Measurements from ENCODE around the gene NUDCD2.
A peak's percentile ranks its signal among the peaks of the same experiment; 100 is the strongest.

The NUDCD2 gene, protein sequence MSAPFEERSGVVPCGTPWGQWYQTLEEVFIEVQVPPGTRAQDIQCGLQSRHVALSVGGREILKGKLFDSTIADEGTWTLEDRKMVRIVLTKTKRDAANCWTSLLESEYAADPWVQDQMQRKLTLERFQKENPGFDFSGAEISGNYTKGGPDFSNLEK

DNA sequence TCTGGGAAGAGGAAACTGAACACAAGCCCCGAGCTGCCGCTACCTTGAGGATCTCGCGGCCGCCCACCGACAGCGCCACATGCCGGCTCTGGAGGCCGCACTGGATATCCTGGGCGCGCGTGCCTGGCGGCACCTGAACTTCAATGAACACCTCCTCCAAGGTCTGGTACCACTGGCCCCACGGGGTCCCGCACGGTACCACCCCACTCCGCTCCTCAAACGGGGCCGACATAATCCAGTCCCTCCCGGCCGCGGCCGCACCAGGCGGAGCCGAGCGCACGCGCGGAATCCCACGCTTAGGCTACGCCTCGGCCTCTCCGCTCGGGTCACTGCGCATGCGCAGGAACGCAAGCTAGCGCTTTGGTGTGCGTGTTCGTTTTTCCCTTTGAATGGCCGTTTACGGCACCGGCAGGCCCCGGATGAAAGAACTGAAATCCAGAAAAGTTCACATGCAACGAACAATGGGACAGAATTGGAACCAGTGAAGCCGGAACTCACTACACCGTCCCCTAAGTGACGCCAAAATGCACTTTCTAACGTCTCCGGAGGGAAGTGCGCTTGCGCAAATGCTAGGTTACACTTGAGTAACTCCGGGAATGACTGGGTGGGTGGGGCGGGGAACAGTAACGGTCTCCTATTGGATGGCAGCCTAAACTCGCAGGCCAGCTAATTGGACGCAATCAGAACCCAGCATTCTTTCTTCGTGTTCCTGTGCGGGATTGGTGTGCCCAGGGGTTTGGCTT, at the start of gene NUDCD2:
Gene NUDCD2 (minus strand): TSS at position 284 of the 743 bp plus-strand sequence. CDS start 52 bp downstream, at position 232.
- no peak for FAIRE-seq

DNA sequence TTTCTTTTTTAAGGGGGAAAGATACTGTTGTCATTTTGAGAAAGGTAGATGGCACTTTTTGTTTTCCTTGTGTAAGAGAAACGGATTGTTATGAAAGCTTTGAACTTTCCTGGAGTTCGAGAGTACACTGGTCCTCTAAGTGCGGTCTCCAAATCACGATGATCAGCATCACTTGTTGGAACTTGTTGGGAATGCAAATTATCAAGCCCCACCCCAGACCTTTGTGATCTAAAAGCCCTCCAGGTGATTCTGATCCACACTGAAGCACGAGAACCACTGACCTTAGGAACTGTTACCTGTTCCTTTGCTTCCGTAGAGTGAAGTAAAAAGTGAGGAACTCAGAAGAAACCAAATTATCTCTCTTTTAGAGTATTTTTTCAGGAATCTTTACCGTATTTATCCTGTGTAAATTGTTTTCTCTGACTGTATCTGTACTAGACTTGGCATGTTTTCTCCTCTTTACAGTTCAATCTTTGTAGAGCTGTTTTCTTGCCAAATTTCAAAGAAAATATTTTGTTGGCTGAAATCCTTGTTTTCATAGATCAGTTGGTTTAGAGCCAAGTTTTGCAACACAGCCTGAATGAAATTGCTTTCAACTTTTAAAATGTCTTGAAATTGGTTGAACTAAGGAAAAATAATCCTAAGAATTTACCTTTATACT, 49.5 kb upstream of the NUDCD2 start:
- FAIRE-seq = no peak

GRCh38 chr5:163508753-163509152, 48.9 kb upstream of the NUDCD2 start:
- no peak for FAIRE-seq

GRCh38 chr5:163506726-163507125, 46.8 kb upstream of the NUDCD2 start:
- FAIRE-seq = no peak

DNA sequence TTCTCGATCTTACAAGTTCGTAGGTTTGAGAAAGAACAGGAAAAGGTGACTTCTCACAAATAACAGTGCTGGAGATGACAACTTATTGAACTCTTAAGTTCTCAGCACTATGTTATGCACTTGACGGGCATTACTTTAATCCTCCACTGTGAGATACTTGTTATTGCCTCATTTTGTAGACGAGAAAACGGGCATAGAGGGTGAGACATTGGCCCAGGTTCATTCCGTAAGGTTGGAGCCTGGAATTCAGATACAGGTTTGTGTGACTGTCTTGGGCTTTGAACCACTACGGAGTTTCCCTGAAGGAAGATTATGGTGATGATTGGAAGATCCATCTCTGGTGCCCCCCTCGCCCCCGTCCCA, 46.2 kb upstream of the NUDCD2 start:
- no peak for FAIRE-seq

DNA sequence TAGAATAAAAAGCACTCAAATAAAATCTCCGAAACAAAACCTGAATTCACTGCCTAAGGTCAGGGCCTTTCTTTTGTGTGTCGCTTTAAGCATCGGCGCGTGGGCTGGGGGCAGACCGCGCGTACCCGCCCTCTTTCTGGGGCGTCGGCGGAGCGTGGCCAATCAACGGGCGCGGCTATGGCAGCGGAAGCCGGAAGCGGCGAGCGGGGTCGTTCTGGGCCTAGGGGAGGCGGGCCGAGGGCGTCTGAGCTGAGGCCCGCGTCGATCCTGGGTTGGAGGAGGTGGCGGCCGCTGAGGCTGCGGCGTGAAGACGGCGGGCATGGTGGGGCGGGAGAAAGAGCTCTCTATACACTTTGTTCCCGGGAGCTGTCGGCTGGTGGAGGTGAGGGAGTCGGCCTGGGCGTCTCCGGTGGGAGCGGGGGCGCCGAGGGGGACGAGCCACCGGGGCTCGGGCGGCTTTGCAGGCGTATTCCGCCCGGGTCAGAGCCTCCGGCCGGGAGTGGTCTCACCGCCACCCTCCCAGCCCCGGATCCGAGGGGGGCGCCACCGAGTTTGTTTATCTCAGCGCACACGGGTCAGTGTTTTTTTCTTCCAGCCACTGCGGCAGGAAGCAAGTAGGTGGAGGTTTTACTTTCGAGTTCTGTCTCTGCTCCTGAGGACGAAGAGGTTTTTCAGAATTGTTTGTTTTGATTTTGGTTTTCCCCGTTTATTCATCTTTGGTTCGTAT, 45.6 kb upstream of the NUDCD2 start, which contains the start of gene MAT2B:
Gene MAT2B (plus strand): TSS at position 252 of the 727 bp plus-strand sequence. CDS start 68 bp downstream, at position 320.
- FAIRE-seq = peak; percentile 73

DNA sequence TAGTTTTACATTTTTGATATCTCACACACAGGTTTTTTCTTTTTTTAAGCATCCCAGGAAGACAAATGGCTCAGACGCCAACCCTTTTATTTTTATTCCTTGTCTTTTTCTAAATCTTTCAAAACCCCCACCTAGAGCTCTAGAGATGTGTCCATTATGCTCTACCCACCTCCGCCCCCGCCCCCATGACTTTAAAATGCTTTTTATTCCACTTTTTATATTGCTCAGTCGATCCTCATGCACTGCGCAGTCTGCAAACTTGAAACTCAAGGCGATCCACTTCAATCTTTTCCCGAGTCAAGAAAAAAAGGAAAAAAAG, 45.1 kb upstream of the NUDCD2 start:
- FAIRE-seq = no peak

GRCh38 chr5:163504079-163504931, 44.4 kb upstream of the NUDCD2 start:
- no peak for FAIRE-seq

GRCh38 chr5:163503106-163504078, 43.5 kb upstream of the NUDCD2 start:
- FAIRE-seq = no peak

DNA sequence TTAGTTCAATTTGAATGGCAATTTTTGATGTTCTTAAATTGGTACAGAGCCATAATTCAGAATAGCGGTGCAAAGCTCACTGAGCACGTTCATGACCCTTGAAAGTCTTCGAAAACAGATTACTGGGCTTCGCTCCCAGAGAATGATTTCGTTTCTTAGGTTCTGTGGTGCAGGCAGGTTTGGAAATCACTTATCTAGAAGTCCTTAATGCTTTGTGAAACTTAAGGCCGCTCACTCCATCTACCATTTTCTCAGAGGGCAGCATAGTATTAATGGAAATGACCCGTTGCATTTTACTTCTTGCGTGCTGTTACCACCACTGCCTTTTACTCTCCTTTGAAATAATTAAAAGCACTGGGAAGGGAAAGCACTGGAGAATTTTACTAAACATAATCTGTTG, 42.6 kb upstream of the NUDCD2 start:
- FAIRE-seq = no peak

- FAIRE-seq = no peak
Observed at GRCh38 chr5:163498886-163499285, 39.0 kb upstream of the NUDCD2 start.

GRCh38 chr5:163497315-163497714, 37.4 kb upstream of the NUDCD2 start:
- no peak for FAIRE-seq

DNA sequence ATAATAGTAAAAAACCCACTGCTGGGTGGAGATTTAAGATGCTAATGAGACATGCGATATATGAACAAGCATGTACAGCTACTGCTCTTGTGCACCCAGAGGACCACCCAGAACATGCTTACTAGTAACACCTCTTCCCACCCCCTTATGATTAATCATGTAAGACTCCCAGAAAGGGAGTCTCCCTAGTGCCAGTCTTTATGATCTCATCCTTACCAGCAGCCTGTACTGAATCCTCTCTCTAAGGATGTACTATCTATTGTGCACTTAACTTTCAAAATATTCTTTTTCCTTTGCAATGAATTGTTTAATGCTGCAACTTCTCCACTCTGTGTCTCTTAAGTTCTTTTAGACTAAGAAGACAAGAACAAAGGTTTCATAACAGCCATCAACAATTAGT, 36.4 kb upstream of the NUDCD2 start:
- no peak for FAIRE-seq

GRCh38 chr5:163489745-163490075, 29.8 kb upstream of the NUDCD2 start:
- FAIRE-seq = no peak

DNA sequence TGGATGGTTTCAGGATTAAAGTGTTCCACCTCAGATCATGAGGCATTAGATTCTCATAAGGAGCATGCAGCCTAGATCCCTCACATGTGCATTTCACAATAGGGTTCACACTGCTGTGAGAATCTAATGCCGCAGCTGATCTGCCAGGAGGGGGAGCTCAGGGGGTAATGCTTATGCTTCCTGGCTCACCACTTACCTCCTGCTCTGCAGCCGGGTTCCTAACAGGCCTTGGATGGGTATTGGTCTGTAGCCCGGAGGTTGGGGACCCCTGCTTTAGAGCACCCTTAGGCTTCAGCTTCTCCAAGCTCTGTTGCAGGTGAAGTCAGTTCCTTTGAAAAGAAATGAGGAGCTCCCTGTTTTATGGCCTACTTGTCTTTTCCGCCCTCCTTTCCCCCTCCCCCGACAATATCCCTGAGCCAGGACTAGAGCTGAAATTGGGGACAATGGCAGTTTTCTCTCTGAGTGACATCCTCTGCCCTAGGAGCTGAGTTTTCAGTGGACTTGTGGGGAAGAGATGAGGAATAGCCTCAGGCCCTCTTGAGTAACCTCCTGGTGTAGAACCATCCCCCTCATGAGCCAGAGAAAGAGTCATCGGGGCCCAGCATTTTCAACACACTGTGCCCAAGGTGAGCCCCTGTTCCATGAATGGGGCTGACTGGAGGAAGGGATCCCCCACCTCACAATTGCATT, 29.3 kb upstream of the NUDCD2 start:
- FAIRE-seq = no peak

DNA sequence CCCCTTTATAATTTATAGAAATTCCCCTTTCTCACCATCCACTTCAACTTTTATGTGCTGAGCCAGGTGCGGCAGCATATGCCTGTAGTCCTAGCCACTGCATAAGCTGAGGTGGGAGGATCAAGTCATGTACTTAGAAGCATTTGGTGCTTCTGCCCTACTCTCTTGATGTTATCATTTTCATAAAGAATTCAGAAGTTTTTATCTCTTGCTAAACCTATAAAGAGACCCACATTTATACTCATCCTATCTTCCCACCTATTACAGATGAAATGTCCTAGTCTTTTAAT, 19.0 kb upstream of the NUDCD2 start:
- no peak for FAIRE-seq

- no peak for FAIRE-seq
Observed at GRCh38 chr5:163478126-163478981, 18.5 kb upstream of the NUDCD2 start.

DNA sequence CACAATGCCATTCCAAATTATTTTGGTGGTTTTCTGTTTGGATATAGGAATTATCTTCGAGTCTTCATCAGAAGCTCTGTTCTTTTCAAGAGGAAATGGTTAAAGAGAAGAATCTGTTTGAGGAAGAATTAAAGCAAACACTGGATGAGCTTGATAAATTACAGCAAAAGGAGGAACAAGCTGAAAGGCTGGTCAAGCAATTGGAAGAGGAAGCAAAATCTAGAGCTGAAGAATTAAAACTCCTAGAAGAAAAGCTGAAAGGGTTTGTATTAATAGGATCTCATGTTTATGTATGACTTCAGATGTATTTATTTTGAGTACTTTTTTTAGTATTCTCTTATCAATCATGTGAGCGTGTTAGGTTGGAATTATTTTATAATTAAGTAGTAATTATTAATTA, 15.5 kb upstream of the NUDCD2 start:
- FAIRE-seq = no peak

- FAIRE-seq = peak; percentile 17
Observed at GRCh38 chr5:163473635-163474243, 13.8 kb upstream of the NUDCD2 start.

- no peak for FAIRE-seq
Observed at GRCh38 chr5:163467682-163468081, 7.8 kb upstream of the NUDCD2 start.

Measured in TTC549 (cell line).